Cardiac muscle cell (in vitro differentiated cells and primary cell): ENCODE measurements around the gene MATN4. TPM values are rescaled to one million over a fixed set of nuclear protein-coding genes. Genes with fewer than 3 reads are reported as not detected.

Experiments
- DNase-seq, 2 donors: peaks; one replicate each; pipeline versions ENCODE4 v3.0.0 to v3.0.0-alpha.2; 2010 to 2017; ENCODE audit warnings: low read depth in 1 of 2, low spot score in 1 of 2
- H3K27ac ChIP-seq: fragments of 200-600 bp; sonication (generic); 2 replicates; pipeline ENCODE4 v1.5.1; 2016
- H3K27me3 ChIP-seq: fragments of 200-600 bp; sonication (generic); 2 replicates; pipeline ENCODE4 v1.6.0; 2016; ENCODE audit warnings: control low read depth
- H3K36me3 ChIP-seq: fragments of 200-600 bp; sonication (generic); 2 replicates; pipeline ENCODE4 v1.5.1; 2016; ENCODE audit warnings: control low read depth
- H3K4me1 ChIP-seq: fragments of 200-600 bp; sonication (generic); 2 replicates; pipeline ENCODE4 v1.8.1; 2017; ENCODE audit warnings: low read depth, mild to moderate bottlenecking, mixed run types
- H3K4me3 ChIP-seq: fragments of 200-600 bp; sonication (generic); 2 replicates; pipeline ENCODE4 v1.5.1; 2016; ENCODE audit warnings: mild to moderate bottlenecking
- H3K9me3 ChIP-seq: fragments of 200-600 bp; sonication (generic); 2 replicates; pipeline ENCODE4 v1.5.1; 2017; ENCODE audit warnings: low read depth, mild to moderate bottlenecking, control low read depth
- polyA plus RNA-seq: library from polyadenylated mRNA; unstranded; fragments of >200 nt; fragmentation: Nextera tagmentation; extraction: Ambion mirVana; gene quantifications from 2 replicates; pipeline ENCODE4 v1.2.1, GENCODE V29; 2016
- total RNA-seq: library from RNA; depleted of rRNA; stranded (reverse); fragments of >200 nt; gene quantifications from 2 replicates; pipeline ENCODE4 v1.2.3, GENCODE V29; 2016
- TF ChIP-seq, protein P1 (sequence below): IDR thresholded peaks from 2 replicates; pipeline ENCODE4 v1.5.1; 2012; ENCODE audit warnings: low read depth, mild to moderate bottlenecking, low read length

MATN4 gene
- total and polyA plus RNA-seq, 2 experiments from 2014 or later: not detected

DNA sequence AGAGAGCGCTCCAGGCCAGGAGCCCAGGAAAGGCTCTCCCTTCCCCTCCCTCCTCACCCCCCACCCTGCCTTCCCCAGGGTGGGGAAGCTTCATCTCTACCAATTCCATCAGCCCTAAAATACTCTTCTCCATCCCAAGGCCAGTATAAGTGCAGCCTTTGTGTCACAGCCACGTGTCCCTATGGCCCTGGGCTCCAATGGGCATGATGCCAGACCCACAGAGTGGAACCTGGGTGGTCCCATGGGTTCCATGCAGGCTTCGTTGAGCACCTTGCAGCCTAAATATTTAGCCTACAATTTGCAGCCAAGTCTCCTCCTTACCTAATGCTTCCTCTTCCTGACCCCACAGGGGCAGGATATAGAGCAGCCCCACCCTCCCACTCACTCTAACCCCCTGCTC is 976 bp upstream of the MATN4 start:
- Histone ChIP-seq H3K27ac (no peak overlapping the region), H3K27me3 (peaks cover 22% of the 10 kb centered on the region), H3K36me3 (no peaks in the 10 kb centered on the region), H3K9me3 (no peaks in the 10 kb centered on the region), H3K4me1 (no peaks in the 10 kb centered on the region), H3K4me3 (no peak overlapping the region)
- TF ChIP-seq, protein P1, sequence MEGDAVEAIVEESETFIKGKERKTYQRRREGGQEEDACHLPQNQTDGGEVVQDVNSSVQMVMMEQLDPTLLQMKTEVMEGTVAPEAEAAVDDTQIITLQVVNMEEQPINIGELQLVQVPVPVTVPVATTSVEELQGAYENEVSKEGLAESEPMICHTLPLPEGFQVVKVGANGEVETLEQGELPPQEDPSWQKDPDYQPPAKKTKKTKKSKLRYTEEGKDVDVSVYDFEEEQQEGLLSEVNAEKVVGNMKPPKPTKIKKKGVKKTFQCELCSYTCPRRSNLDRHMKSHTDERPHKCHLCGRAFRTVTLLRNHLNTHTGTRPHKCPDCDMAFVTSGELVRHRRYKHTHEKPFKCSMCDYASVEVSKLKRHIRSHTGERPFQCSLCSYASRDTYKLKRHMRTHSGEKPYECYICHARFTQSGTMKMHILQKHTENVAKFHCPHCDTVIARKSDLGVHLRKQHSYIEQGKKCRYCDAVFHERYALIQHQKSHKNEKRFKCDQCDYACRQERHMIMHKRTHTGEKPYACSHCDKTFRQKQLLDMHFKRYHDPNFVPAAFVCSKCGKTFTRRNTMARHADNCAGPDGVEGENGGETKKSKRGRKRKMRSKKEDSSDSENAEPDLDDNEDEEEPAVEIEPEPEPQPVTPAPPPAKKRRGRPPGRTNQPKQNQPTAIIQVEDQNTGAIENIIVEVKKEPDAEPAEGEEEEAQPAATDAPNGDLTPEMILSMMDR: no peak
- DNase-seq: no peak

DNA sequence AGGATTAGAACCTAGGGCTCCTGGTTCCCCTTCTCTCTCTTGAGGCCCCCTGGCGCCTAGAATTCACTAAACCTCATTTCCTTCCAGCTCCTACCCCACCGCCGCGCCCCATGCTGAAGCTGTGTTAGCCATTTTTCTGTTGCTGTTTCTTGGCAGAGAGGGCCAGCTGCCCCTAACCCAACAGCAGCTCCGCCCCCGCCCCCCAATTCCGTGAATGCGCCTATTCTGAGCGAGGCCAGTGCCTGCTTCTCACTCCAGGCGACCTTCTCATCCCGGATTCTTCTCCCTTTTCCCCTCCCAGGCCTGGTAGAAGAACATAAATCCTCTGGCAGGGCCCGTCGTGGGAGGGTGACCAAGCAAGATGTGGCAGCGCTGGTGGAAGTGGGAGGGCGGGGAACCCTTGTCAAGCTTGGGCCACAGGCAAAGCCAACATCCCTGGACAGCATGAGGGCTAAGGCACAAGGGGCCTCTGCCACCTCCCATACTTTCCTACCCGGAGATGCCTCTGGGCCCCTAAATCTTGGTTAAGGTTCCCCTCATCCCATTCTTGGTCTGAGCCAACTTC is 941 bp downstream of the MATN4 start:
- H3K4me3 ChIP-seq: no peak overlapping the region
- no peaks in the 10 kb centered on the region for H3K4me1 ChIP-seq
- H3K36me3 ChIP-seq: no peaks in the 10 kb centered on the region
- TF ChIP-seq, protein P1: no peak
- H3K27me3 ChIP-seq: peaks cover 21% of the 10 kb centered on the region
- no peak for DNase-seq
- H3K9me3 ChIP-seq: no peaks in the 10 kb centered on the region
- H3K27ac ChIP-seq: no peak overlapping the region

DNA sequence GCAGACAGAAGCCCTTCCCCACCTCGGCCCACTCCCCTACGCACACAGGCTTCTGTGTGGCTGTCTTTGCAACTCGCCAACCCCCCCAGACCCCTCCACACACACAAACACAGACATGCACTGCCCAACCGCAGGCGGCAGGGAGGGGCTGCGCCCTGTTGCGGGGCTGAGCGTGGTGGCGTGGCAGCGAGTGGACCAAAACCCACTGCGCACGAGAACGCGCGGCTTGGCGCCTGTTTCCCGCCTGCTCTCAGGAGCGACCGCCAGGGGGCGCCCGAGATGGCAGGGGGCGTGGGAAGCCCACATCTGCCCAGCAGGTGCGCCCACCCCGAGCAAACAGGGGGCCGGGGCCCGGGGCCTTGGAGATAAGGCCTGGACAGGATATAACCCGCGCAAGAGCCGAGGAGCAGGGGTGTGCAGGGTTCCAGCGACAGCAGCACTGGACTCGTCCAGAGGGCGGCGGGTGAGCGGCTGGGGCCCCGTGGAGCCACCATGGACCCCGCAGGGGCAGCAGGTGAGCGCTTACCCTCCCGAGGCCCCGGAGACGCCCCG is 1.6 kb downstream of the MATN4 start, which contains the start of gene RBPJL:
RBPJL (plus strand) TSS at position 410 of the 552 bp plus-strand sequence; CDS start at position 493, 83 bp downstream.
- H3K27me3 ChIP-seq: peaks cover 16% of the 10 kb centered on the region
- TF ChIP-seq, protein P1: peak; percentile 85
- no peaks in the 10 kb centered on the region for H3K9me3 ChIP-seq

DNA sequence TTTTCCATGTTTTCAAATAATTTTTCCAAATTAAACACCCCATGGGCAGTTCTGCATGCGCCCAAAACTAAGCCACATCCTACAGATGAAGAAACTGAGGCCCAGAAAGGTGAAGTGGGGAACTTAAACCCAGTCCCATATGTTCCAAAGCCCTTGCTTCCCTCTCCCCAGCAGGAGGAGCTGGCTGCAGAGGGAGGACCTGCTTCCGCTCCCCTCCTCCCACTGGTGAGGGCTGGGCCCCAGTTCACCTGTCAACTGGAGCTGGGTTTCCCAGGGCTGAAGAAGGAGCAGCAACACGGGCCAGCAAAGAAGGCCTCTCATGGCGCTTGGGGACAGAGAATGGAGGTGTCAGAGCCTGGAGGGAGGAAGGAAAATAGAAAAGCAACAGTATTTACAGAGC is 2.8 kb downstream of the MATN4 start:
- Histone ChIP-seq H3K9me3 (no peaks in the 10 kb centered on the region), H3K4me1 (no peaks in the 10 kb centered on the region), H3K27me3 (peaks cover 16% of the 10 kb centered on the region), H3K36me3 (no peaks in the 10 kb centered on the region), H3K27ac (no peak overlapping the region), H3K4me3 (no peak overlapping the region)
- TF ChIP-seq, protein P1: no peak
- DNase-seq: no peak

More for the DNA sequence above, 1.6 kb downstream of the MATN4 start, which contains the start of gene RBPJL:
- Histone ChIP-seq H3K4me3 (no peak within 1 kb of the TSS), H3K36me3 (no peaks in the 10 kb centered on the region), H3K4me1 (no peaks in the 10 kb centered on the region), H3K27ac (no peak within 1 kb of the TSS)
- DNase-seq: peak; percentile 14 to 42

DNA sequence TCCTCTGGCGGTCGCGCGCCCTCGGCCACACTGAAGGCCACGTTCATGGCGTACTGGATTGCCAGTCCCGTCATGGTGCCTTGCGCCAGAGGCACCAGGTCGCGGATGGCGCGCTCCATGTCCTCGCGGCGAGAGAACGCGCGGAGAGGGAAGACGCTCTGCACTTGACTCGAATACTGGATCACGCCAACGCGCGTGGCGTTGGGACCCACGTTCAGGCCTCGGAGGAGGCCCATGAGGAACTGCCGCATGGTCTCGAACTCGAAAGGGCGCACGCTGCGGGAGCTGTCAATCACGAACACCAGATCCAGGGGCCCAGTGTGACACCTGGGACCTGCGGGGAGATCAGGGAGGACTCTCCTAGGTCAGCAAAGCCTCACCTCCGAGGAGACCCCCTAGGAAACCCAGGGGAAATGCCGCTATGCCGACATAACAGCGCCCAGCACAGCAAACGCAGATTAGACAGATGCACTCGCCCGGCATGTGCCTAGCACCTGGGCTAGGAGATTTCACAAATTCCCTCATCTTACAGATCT is 3.6 kb downstream of the MATN4 start:
- Histone ChIP-seq H3K27me3 (peaks cover 16% of the 10 kb centered on the region), H3K36me3 (no peaks in the 10 kb centered on the region), H3K4me3 (no peak overlapping the region), H3K9me3 (no peaks in the 10 kb centered on the region), H3K27ac (no peak overlapping the region), H3K4me1 (no peaks in the 10 kb centered on the region)
- DNase-seq: no peak
- TF ChIP-seq, protein P1: no peak
